Mononuclear cell (primary cell): Measurements from ENCODE around the gene LRRC19. TPM values are rescaled to one million over a fixed set of nuclear protein-coding genes. Genes with fewer than 3 reads are reported as not detected.

ENCODE experiments used
- H3K27me3 ChIP-seq: 2 replicates; pipeline ENCODE4 v1.6.0; 2011; ENCODE audit warnings: low read length, control low read depth; ENCODE audit not compliant: insufficient read depth
- H3K4me1 ChIP-seq: 2 replicates; pipeline ENCODE4 v1.5.1; 2011; ENCODE audit warnings: mild to moderate bottlenecking, low read length, control low read depth; ENCODE audit not compliant: insufficient read depth
- H3K4me3 ChIP-seq: 2 replicates; pipeline ENCODE4 v1.5.1; 2011; ENCODE audit warnings: mild to moderate bottlenecking, low read length, moderate library complexity
- H3K9me3 ChIP-seq: 2 replicates; pipeline ENCODE4 v1.5.1; 2011; ENCODE audit warnings: low read depth, mild to moderate bottlenecking, control low read depth, low read length
- total RNA-seq: library from RNA; depleted of rRNA; stranded (reverse); fragments of >200 nt; gene quantifications from one replicate; pipeline ENCODE4 v1.2.3, GENCODE V29; 2012

The LRRC19 gene
- total RNA-seq, 1 donor, result not detected

DNA sequence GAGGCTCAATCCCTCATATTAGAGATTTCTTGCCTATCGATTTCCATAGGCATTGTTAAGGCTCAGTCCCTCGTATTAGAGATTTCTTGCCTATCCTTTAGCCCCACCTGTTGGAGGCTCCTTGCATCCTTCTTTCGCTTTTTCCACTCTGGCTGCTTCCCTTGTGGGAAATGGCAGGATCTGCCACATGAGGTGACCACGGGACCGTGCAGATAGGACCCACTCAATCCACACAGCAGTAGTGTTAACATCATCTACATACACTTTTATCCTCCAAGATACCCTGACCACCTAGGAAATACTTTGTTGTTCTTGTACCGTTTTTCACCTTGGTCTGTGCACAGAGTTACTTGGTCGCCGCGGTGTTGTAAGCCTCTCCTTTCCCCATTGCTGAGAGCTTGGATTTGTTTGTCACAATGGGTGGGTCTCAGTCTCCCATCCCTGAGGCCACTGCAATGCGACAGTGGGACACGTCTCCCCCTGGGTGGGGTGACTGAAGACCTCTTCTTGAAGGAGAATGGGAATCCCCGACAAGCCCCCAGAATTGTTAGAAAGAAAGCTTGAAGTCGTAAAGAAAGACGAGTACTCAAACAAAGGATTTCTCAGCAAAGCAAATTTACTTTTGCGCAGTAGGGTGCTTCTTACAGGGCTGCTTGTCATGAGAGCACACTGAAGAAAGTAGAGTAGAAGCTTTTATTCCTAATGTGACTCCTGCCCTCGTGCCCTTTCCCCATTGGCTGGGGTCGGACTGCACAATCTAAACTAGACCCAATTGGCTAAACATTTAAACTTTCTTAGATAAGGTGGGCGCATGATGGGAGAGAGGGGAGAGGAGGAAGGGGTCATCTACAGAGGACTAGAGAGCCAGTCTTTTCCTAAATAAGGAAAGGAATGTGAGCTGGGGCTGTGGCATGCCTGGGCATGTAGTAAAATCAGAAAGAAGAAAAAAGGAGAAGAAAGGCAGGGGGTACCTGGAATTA, 29.5 kb downstream of the LRRC19 start:
- Histone ChIP-seq H3K4me1 (no peaks in the 10 kb centered on the region), H3K9me3 (no peaks in the 10 kb centered on the region), H3K4me3 (no peak overlapping the region), H3K27me3 (no peaks in the 10 kb centered on the region)

DNA sequence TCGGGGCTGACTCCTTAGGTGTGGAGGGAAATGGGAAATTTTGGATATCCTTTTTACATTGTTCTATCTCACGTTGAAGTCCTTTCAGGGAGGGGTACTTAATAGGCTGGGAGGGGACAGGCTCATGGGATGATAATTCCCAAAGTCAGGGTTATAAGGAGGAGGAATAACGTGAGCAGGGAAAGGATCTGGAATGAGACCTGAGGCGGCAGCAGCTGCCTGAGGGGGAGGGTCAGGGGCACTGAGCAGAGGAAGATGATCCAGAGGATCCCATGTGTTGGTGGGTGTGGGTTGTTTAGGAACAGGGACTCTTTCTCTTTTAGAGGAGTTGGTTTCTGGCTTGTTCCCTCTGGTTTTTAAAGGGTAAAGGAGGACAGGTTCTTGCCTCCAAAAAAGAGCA, 30.5 kb downstream of the LRRC19 start:
- H3K4me3 ChIP-seq, result no peak overlapping the region
- peaks cover 6% of the 10 kb centered on the region for H3K9me3 ChIP-seq
- no peaks in the 10 kb centered on the region for H3K27me3 ChIP-seq
- no peaks in the 10 kb centered on the region for H3K4me1 ChIP-seq

DNA sequence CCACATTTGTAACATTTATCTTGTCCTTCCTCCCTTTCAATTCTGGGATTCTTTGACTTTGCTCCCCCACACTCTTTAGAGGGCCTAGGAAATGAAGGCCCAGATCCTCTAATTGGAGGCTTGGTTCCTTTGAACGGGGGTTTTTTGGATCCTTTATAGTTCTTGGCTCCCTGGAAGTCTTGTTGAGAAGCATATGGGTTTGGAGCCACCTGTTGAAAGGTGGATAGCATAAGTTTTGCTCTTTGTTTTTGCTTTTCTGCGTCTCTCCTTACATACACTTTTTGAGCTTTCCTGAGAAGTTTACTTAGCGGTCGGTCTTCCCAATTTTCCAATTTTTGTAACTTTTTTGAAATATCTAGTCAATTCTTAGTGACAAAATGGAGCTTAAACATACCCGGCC, 31.5 kb downstream of the LRRC19 start:
- Histone ChIP-seq H3K9me3 (peaks cover 14% of the 10 kb centered on the region), H3K4me1 (no peaks in the 10 kb centered on the region), H3K27me3 (no peaks in the 10 kb centered on the region), H3K4me3 (no peak overlapping the region)

DNA sequence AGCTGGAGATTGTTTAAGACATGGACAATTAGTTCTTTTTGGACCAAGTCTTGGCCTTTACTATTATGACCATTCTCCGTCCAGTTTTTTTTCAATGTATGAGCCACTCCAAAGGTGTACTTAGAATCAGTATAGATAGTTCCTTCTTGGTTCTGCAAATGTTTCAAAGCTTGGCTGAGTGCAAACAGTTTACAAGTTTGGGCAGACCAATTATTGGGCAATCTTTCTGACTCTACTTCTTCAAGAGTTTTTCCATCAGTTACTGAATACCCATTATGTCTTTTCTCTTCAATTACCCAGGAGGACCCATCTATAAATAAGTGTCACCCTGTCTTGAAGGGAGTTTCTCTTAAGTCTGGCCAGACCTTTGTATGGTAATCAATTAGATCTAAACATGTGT, 33.8 kb downstream of the LRRC19 start:
- H3K4me1 ChIP-seq, result no peaks in the 10 kb centered on the region
- peaks cover 15% of the 10 kb centered on the region for H3K9me3 ChIP-seq
- no peak overlapping the region for H3K4me3 ChIP-seq
- no peaks in the 10 kb centered on the region for H3K27me3 ChIP-seq

DNA sequence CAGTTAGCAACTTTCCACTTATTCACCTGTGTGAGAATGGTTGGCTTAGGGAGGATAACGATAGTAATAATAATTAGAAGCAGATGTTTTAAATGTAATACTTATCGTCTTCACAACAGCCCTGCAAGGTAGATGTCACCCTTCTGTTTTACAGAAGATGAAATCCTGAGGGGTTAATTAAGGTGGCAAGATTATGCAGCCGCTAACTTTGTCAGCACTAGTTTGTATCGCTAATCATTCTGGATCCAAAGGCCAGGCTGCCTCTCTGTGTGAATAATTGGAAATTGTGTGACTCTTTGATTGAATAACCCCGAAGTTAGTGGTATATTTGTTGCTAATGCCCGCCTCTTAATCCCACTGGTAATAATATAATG, 48.6 kb downstream of the LRRC19 start:
- peaks cover 18% of the 10 kb centered on the region for H3K4me1 ChIP-seq
- peak overlapping the region; percentile 79 for H3K4me3 ChIP-seq
- H3K27me3 ChIP-seq, result no peaks in the 10 kb centered on the region
- H3K9me3 ChIP-seq, result no peaks in the 10 kb centered on the region

DNA sequence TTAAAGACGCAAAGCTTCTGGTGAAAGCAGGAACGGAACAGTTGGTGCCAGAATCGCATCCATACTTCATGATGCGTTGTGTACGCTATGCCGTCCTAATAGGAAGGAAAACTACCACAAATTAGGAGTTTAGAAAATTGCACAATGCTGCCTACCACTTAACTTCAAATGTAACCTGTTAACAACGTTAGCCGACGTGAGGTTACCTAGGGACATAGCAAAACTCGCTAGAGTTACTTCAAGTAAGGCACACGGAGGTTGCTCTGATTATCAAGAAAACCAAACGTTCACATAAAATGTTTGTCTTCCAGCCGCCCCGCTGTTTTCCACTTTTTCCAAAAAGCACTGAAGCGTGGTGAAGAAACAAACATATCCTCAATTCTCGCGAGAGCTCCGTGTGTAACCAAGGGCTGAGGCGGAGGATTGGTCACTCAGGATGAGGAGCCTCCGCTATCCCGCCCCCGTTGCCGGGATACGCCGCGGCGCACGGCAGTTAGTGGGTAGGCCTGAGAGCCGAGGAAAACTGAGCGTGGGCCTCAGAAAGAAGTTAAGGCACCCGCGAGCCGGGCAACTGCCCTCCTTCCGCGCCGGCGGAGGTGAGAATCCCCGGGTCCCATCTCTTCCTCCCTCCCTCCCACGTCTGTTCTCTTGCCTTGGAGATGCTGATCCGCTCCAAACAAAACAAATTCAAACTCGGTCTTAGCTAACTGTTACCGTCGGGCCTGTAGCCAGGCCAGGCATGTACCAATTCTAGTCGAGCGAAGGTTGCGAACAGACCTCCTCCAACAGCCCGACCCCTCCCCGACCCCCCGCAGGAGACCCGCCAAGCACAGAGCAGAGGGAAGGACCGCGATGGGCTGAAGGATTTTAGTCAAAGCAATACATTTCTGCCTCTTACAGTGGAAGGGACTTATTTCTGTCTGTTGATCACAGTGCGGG, 49.3 kb downstream of the LRRC19 start, which contains the start of gene IFT74:
TSS of gene IFT74 (plus strand) at position 492 of the 939 bp plus-strand sequence. CDS start 5,556 bp downstream, outside the sequence.
- H3K27me3 ChIP-seq, result no peaks in the 10 kb centered on the region
- H3K9me3 ChIP-seq, result no peaks in the 10 kb centered on the region
- peak within 1 kb of the TSS; percentile 79 for H3K4me3 ChIP-seq
- H3K4me1 ChIP-seq, result peaks cover 18% of the 10 kb centered on the region

DNA sequence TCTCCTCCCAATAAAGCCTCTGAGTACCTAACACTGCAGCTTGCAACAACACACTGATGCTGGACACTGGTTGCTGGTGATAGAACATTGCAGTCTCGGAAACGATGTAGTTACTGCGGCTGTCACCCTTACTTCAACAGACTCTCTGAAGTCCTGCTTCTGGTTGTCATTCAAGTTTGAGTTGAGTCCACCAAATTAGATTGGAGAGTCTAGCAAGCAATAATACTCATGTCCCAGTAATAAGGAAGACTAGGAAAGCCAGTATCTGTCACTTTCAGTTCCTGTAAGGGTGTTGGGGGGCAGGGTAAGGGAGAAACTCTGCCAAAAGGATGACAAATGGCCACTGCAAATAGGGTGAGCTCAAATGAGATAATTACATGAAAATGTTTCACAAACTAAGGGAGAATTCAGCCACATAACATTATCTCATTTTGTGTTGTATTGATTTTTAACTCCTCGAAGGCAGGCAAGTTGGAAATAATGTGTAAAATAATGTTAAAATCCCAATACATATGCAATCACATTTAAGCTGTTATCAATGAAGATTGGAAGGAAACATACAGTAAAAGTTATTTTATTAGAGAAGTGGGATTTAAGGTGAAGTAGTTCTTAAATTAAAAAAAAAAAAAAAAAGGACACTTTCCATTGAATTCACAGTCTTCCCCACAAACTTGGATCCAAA, 50.1 kb downstream of the LRRC19 start:
- peaks cover 18% of the 10 kb centered on the region for H3K4me1 ChIP-seq

DNA sequence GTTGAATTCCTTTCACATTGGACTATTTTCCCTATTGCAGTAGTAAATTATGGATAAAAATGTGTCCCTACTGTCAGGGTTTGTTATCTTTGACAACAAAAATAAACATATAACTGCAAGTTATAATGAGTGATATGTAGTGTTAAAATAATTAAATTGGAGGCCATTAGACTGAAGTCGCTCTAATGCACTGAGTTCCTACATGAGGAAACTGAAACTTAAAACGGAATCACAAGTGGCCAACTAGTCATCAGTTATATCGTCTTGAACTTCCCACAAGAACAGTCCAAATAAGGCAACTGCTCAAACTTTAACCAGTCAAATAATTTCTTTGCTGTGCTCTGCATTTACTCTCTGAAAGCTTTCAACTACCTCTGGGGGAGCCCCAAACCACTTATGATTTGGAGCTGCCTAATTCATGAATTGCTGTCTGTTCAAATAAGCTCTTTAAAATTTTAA, 51.4 kb downstream of the LRRC19 start:
- Histone ChIP-seq H3K4me3 (no peak overlapping the region), H3K9me3 (no peaks in the 10 kb centered on the region), H3K4me1 (peaks cover 18% of the 10 kb centered on the region), H3K27me3 (no peaks in the 10 kb centered on the region)

More for the DNA sequence above, 50.1 kb downstream of the LRRC19 start:
- no peaks in the 10 kb centered on the region for H3K9me3 ChIP-seq
- H3K27me3 ChIP-seq, result no peaks in the 10 kb centered on the region
- peak overlapping the region; percentile 79 for H3K4me3 ChIP-seq

DNA sequence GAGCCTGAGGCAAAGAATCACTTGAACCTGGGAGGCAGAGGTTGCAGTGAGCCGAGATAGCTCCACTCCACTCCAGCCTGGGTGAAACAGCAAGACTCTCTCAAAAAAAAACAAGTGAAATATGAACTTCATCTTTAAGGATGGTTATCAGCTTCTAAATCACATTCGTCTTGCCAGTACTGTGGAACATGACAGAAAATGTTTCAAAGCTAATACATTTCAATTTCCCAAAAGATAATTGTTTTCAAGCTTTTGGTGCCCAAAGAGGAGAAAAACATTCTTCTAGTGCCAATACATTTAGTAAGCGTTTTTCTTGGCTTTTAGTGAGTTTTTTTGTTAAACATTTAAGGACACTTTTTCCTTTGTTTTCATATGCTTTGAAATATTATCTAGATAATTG, 53.7 kb downstream of the LRRC19 start:
- H3K9me3 ChIP-seq, result no peaks in the 10 kb centered on the region
- no peak overlapping the region for H3K4me3 ChIP-seq
- H3K27me3 ChIP-seq, result no peaks in the 10 kb centered on the region
- H3K4me1 ChIP-seq, result peaks cover 20% of the 10 kb centered on the region

DNA sequence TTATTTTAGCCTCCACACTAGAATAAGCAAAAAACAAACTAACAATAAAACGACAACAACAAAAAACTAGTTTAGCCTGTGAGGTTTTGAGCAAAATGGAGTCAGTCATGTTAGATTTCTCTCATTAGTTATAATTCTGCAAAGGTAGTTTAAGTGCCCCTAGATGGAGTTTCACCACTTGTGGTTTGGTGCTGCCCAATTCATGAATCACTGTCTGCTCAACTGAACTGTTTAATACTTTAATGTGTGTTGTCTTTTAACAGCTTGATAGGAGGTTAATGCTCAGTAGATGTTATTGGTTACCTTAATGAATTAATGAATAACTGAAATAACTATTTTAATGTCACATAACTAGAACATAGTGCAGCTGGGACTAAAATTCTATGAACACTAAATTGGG, 55.0 kb downstream of the LRRC19 start:
- Histone ChIP-seq H3K4me3 (no peak overlapping the region), H3K27me3 (no peaks in the 10 kb centered on the region), H3K4me1 (peaks cover 27% of the 10 kb centered on the region), H3K9me3 (no peaks in the 10 kb centered on the region)

DNA sequence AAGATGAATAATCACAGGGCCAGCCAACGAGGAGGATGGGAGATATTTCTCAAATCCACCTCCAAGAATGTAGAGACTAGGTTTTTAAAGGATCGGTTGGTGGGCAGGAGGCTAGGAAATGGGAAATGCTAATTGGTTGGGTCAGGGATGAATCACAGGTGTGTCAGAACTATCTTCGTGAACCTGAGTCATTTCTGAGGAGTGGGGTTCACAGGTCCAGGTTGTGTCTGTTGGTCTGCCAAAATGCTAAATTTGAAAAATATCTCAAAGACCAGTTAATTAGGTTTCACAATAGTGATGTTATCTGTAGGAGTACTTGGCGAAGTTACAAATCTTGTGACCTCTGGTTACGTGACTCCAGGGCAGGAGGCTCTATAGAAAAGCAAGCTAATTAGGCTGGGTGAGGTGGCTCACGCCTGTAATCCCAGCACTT, 55.8 kb downstream of the LRRC19 start:
- no peak overlapping the region for H3K4me3 ChIP-seq
- no peaks in the 10 kb centered on the region for H3K9me3 ChIP-seq
- no peaks in the 10 kb centered on the region for H3K27me3 ChIP-seq
- H3K4me1 ChIP-seq, result peaks cover 26% of the 10 kb centered on the region

DNA sequence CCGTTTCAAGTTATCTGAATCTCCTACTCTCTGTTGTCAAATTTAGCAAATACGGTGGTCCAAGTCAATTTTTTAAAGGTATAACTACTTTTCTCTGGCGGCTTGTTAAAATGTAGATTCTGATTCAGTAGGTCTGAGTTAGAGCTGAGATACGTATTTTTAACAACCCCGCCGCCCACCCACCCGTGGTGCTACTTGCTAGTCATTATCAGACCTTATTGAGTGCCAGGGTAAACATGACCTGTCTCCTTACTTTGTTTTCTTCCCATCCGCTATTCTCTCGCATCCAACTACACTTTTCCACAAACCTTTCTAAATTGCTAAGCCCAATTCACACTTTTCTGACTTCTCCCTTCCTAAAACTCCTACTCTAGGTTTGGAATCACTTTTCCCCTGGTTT, 57.7 kb downstream of the LRRC19 start:
- H3K4me3 ChIP-seq, result peak overlapping the region; percentile 97
- no peaks in the 10 kb centered on the region for H3K9me3 ChIP-seq
- H3K4me1 ChIP-seq, result peaks cover 30% of the 10 kb centered on the region
- H3K27me3 ChIP-seq, result no peaks in the 10 kb centered on the region

DNA sequence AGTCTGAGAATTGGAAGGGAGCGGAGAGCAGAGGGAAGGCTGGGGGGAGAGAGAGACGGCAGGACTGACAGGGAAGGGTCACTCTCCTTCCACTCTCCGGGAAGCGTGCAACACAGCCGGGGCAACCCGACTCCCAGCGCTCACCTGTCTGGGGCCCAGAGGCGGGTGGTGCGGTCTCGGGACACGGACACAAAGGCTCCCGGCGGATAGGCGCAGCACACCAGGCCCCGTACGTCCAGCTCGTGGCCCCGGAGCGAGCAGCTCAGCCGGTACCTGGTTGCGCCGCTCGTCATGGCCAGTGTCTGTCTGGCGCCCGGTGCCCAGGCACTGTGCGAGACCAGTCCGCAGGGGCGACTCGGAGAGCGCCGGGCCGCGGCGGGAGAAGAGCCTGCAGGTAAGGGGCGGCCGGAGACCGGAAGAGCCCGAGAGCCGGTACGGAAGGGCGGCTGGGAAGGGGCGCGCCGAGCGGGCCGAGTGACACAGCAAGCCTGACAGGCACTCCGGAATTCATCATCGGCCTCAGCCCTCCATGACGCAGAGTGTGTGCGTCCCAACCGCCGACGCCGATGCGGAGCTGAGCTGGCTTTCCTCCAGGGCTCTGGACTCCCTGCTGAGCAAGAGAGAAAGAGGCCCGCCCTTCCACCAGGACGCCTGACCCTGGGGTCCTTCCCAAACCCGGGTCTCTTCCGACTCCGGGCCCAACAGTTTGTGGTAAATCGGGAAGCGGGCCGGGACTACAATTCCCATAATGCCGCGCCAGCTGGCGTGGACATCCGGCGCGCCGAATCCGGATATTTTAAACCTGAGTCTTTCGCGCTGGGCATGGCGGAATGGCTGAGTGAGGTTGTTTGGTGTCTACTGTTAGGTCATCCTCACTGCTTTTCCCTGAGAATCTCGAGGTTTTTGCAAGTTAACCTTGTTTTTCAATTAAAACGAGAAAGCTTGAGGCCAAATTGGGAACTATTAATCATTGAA, 58.4 kb downstream of the LRRC19 start, which contains the start of gene PLAA:
TSS of gene PLAA (minus strand) at position 490 of the 975 bp plus-strand sequence. CDS start at position 293, 197 bp downstream.
- Histone ChIP-seq H3K27me3 (no peaks in the 10 kb centered on the region), H3K9me3 (no peaks in the 10 kb centered on the region), H3K4me1 (peaks cover 30% of the 10 kb centered on the region), H3K4me3 (peak within 1 kb of the TSS; percentile 97)
